Midbrain (tissue), 1 donor: Measurements from ENCODE around the gene MRPS6.
A peak's percentile ranks its signal among the peaks of the same experiment; 100 is the strongest.

ENCODE experiments used
- DNase-seq: peaks from one replicate; lab custom pipeline; 2025; lab: John Stamatoyannopoulos, UW

Gene MRPS6

GRCh38 chr21:34100790-34101189 lies 27.4 kb downstream of the MRPS6 start:
- no peak for DNase-seq

DNA sequence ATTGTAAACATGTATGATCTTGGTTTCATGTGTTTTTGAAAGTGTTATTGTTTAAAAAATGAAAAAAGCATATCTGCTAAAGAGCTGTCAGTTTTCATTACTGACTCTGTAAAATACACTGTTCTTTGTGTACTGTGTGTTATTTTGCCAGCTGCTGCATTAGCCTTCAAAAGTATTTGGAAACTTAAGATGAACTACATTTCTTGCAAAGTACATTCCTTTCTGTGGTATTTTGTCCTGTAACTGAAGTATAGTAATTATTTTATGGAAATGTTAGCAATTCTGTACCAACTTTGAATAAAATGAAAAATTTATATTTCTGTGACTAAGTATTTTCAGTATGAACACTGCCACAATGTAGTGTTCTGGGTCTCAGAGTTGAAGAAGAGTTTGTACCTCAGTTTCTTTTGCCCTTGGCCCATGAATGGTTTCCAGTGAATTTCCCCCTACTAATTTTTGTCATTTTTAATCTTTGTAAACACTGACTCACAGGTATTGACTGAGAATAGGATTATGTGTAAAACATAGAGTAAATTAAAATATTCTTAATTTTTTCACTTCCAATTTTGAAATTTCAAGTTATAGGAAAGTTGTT lies 32.7 kb downstream of the MRPS6 start:
- DNase-seq: no peak

DNA sequence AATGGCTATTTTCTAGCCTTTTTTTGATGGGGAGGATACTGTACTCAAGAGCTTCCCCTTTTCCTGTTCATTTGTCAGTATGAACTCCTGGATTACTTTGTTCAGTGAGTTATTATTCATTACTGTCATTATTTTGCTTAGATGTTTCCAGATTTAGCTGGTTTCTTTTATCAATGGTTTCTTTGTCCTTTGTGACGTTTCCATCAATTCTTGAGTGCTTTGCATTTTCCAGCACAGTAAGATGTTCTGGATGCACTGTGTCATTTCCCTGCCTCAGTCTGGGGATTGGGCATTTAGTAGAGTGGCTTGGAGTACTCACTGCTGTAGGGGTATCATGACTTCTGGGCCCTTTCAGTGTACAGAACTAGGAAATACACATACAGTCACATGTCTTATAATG lies 34.2 kb downstream of the MRPS6 start:
- DNase-seq: no peak

DNA sequence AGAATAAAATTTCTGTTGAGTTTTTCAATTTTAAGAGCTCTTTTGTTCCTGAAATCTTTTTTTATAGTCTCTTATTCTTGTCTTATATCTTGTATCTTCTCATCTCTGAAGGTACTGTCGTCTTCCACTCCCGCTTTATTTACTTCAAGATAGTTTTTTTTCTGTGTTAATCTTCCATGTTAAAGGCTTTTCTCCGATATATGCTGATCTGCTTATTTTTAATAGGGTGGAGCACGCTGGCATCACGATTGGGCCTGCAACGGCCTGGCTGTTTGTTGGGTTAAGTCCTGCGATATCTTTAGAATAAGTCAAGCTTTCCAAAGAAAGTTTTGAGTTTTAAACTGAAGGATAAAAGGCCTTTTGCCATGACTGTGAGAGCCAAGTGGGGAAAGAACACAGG lies 35.7 kb downstream of the MRPS6 start:
- no peak for DNase-seq

DNA sequence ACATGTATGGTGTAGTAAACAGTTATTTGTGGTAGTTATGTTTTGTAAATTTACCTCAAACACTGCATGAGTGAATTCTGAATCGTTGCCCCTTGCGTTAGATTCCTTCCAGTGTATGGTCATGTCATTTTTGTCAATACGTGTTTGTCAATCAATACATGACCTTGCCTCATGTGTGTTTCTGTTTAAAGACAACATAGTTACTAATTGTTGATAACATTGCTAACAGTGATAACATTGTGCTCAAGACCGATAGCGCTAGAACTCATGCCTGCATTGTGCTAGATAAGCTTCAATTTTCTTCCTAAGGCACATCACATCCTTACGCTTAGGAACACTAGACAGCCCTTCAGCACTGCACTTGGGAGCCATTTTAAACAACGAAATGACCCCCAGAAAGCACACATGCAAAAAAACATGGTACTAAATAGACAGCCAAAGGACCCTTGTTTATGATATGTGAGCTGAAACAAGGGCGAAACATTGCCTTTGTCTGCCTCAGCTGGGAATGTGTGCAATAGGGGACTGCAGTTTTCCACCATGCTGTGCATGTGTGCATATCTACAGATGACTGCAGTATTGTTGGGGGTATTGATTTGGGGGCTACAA lies 37.3 kb downstream of the MRPS6 start:
- no peak for DNase-seq

DNA sequence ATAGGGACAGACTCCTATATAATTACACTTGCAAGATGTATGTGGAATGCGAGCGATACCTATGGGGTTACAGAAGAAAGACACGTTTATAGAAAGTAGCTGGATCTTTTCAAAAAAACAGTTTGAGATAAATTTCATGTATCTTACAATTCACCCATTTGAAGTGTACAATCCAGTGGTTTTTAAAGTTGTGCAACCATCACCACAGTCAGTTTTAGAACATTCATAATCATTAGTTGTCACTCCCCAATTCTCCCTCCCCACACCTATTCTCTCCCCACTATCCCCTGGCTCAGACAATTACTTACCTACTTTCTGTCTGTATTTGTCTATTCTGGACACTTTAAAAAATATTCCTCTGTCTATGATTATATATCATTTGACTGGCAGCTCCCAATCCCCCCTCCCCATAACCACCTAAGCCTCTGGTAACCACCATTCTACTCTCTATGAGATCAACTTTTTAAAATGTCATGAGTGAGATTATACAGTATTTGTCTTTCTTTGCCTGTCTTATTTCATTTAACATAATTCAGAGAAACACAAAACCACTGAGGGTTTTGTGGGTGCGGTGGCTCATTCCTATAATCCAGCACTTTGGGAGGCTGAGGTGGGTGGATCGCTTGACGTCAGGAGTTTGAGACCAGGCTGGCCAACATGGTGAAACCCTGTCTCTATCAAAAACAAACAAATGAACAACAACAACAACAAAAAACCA lies 39.1 kb downstream of the MRPS6 start:
- no peak for DNase-seq

DNA sequence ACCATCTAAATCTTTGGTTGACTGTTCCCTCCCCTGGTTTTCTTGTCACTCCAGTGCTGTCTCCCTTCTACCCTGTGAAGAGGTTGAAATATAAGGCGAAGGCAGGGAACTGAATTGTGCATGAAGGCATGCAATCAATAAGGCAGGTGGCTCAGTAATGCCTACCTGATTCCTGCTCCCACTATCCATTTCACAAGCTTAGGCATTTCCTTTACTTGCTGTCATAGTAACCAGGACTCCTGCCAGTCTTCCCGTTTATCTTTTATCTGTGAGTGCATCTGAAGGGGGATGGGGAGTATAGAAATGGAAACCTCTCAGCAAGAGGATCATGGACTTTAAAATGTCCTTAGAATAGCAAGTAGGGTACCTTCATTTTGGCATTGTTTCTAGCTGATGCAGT lies 40.5 kb downstream of the MRPS6 start:
- no peak for DNase-seq

- DNase-seq: no peak
Measured at GRCh38 chr21:34115160-34115559, 41.8 kb downstream of the MRPS6 start.

DNA sequence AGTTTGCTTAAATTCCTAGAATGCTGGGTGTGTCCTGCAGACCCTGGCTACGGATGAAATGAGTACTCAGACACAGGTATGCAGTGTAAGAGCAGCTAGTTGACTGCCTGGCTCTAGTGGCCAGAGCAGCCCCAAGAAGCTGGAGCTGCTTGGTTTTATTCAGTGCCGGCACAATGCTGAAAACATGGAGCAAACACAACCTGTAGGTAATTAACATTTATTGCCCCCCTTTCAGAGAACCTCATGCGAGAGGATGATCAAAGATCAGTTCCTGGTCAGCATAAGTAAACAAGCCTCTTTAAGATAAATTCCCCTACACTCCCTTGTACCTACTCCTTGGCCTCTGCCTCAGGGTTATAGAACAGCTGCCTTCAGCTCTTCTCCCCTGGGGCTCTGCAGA lies 43.2 kb downstream of the MRPS6 start:
- DNase-seq: no peak

- no peak for DNase-seq
Measured at GRCh38 chr21:34120867-34121266, 47.5 kb downstream of the MRPS6 start.

DNA sequence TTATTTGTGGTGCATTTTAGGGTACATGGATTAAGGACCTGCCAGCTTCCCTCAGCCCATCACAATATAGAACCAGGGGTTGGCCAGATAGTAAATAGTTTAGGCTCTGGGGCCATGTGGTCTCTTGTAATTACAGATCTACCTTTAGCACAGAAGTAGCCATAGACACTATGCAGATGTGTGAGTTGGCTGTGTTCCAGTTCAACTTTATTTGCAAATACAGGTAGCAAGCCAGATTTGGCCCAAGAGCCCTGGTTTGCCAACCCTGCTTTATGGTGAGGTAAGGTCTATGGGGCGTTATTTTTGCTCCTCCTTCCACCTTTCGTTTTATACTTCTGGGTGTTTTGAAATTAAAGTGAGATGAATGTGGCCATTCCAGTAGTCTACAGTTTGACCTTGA lies 48.7 kb downstream of the MRPS6 start:
- no peak for DNase-seq

GRCh38 chr21:34123609-34124008 lies 50.2 kb downstream of the MRPS6 start:
- DNase-seq: peak; percentile 15

- DNase-seq: peak; percentile 19
Measured at GRCh38 chr21:34126269-34126668, 52.9 kb downstream of the MRPS6 start.

DNA sequence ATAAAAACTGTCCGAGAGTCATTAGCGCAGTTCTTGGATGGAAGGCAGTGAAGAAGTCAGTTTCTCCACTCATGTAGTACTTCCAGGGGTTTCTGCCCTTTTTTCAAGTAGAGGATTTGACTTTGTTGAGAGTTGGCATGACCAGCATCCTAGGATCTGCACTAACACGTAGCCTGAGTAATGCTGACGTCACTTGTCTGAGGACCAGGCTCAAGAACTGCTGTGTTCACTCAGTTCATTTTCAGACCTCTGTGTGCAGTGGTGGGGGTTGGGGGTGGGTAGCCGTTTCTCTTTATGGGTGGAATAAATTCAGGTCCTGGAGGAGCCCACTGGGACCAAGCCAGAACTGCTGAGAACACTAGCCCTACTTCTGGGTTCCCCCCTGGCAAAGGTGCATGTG lies 53.3 kb downstream of the MRPS6 start:
- DNase-seq: no peak

- DNase-seq: no peak
Measured at GRCh38 chr21:34128124-34128523, 54.7 kb downstream of the MRPS6 start.

GRCh38 chr21:34128674-34129038 lies 55.3 kb downstream of the MRPS6 start:
- no peak for DNase-seq

- peak; percentile 58 for DNase-seq
Measured at GRCh38 chr21:34129039-34129891, 55.9 kb downstream of the MRPS6 start.

DNA sequence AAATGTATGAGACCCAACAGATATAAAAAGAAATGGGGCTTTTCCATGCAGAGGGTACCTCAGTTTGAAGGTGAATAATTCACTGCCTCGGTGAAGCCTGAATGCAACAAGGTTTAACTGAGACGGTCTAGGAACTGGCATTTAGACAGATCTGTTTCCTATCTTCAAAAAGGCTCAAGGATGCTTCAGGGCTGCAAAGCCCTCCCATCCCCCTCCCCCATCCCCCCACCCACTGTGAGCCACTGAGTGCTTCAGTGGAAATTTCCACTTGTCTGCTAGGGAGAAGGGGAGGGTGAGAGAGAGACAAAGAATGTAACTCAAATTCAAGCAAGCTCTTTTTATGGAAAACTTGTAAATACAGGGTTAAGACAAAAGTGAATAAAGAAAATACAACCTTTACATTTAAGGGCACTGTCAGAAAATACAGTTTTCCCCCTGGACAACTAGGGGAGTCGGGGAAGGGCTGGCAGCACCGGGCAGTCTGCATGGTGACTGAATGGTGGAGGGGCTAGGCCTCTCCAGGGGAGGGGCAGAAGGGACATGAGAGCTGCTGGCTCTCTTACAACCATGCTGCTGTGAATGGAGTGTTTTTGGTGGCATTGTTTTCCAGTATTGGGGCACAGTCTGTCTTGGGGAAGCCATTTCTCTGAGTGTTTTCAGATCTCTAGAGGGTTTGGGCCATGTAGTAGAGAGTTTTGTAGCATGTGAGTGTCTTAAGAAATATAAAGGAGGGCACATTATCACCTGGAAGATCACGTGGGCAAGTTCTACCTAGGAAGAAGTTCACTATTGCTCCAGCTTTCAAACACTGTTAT lies 56.7 kb downstream of the MRPS6 start:
- no peak for DNase-seq

DNA sequence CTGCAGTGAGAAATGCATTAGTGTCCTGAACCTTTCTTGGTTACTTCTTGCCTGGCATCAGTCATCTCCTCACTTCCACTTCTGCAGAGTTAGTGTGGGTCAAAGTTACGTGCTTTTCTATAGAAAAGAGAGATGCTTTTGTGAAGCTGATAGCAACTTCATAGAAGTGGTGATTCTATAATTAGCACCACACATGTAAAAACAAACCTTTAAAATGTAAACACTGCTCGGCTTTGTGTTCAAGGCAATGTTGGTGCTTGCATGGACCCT lies 57.3 kb downstream of the MRPS6 start:
- DNase-seq: no peak

- DNase-seq: no peak
Measured at GRCh38 chr21:34131586-34131985, 58.2 kb downstream of the MRPS6 start.

- no peak for DNase-seq
Measured at GRCh38 chr21:34132202-34132601, 58.8 kb downstream of the MRPS6 start.

DNA sequence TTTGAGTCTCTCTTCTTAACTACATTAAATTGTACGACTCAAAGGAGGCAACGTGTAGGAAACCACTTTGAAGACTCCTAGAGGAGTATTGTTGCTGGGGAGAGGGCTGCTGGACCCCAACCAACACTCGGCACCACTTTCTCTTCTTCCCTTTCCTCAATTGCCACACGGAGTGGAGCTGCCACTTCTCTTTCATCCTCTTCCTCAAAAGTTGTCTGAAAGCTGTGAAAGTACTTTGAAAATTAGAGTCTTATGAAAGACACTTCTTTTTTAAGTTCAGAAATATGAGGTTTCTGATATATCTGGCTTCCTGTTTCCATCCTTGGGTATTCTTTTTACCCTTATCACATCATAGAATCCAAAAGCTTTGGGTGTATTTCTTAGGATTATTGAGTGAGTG lies 59.5 kb downstream of the MRPS6 start:
- no peak for DNase-seq
